GM23338 (cell line): ENCODE data around the gene GBE1. TPM values are rescaled to one million over a fixed set of nuclear protein-coding genes. Genes with fewer than 3 reads are reported as not detected.

Experiments used
- ATAC-seq: fragments of 200-7000 bp; cut with Tn5 transposase; 3 replicates; pipeline ENCODE4 v1.9.1; 2020
- DNase-seq: peaks from one replicate; pipeline ENCODE4 v3.0.0-alpha.2; 2015; ENCODE audit warnings: low spot score
- H2AFZ ChIP-seq: fragments of 200-600 bp; sonication (generic); 2 replicates; pipeline ENCODE4 v1.8.0; 2016; ENCODE audit warnings: antibody characterized with exemption, mild to moderate bottlenecking, moderate library complexity
- H3F3A ChIP-seq: fragments of 200-600 bp; sonication (generic); replicated peaks from 2 replicates; pipeline ENCODE4 v1.8.0; 2017; ENCODE audit warnings: antibody characterized with exemption, mixed run types, low read depth
- H3K27ac ChIP-seq: fragments of 200-600 bp; sonication (generic); 2 replicates; pipeline ENCODE4 v1.6.1; 2016; ENCODE audit warnings: low read depth
- H3K27me3 ChIP-seq: fragments of 200-600 bp; sonication (generic); 2 replicates; pipeline ENCODE4 v1.8.0; 2016; ENCODE audit warnings: mild to moderate bottlenecking, mixed run types, moderate library complexity; ENCODE audit not compliant: insufficient read depth
- H3K36me3 ChIP-seq: fragments of 200-600 bp; sonication (generic); 2 replicates; pipeline ENCODE4 v1.8.0; 2016; ENCODE audit warnings: mild to moderate bottlenecking; ENCODE audit not compliant: insufficient read depth
- H3K4me1 ChIP-seq: fragments of 200-600 bp; sonication (generic); 2 replicates; pipeline ENCODE4 v1.8.0; 2016; ENCODE audit warnings: mild to moderate bottlenecking, moderate library complexity; ENCODE audit not compliant: insufficient read depth
- H3K4me2 ChIP-seq: fragments of 200-600 bp; sonication (generic); 2 replicates; pipeline ENCODE4 v1.7.1; 2017; ENCODE audit warnings: mixed run types
- H3K4me3 ChIP-seq: fragments of 200-600 bp; sonication (generic); 2 replicates; pipeline ENCODE4 v1.6.1; 2016; ENCODE audit warnings: mixed run types
- H3K79me2 ChIP-seq: fragments of 200-600 bp; sonication (generic); replicated peaks from 2 replicates; pipeline ENCODE4 v1.8.0; 2017; ENCODE audit warnings: mild to moderate bottlenecking; ENCODE audit not compliant: insufficient read depth
- H3K9me2 ChIP-seq: fragments of 200-600 bp; sonication (generic); 2 replicates; pipeline ENCODE4 v1.8.0; 2017; ENCODE audit not compliant: insufficient read depth
- H4K20me1 ChIP-seq: fragments of 200-600 bp; sonication (generic); replicated peaks from 2 replicates; pipeline ENCODE4 v1.8.0; 2017; ENCODE audit warnings: mild to moderate bottlenecking; ENCODE audit not compliant: insufficient read depth
- H3K27ac Mint-ChIP-seq: 2 replicates; pipeline ENCODE4 v1.8.0; 2020; ENCODE audit warnings: inconsistent platforms, mild to moderate bottlenecking, moderate library complexity, mixed read lengths
- H3K27me3 Mint-ChIP-seq: 3 replicates; pipeline ENCODE4 v1.8.0; 2022; ENCODE audit warnings: low read depth, mild to moderate bottlenecking, moderate library complexity, mixed read lengths, inconsistent platforms; ENCODE audit not compliant: insufficient read depth, poor library complexity
- H3K36me3 Mint-ChIP-seq: 3 replicates; pipeline ENCODE4 v1.8.0; 2021; ENCODE audit warnings: low read depth, mild to moderate bottlenecking, inconsistent platforms, moderate library complexity, mixed read lengths
- H3K4me1 Mint-ChIP-seq: 3 replicates; pipeline ENCODE4 v1.8.0; 2020; ENCODE audit warnings: mild to moderate bottlenecking, inconsistent platforms, mixed read lengths
- H3K4me3 Mint-ChIP-seq: 3 replicates; pipeline ENCODE4 v1.8.0; 2021; ENCODE audit warnings: moderate library complexity, mild to moderate bottlenecking, inconsistent platforms, mixed read lengths
- H3K9me3 Mint-ChIP-seq: 3 replicates; pipeline ENCODE4 v1.8.0; 2020; ENCODE audit warnings: moderate library complexity, mild to moderate bottlenecking, inconsistent platforms, mixed read lengths
- CREB1 ChIP-seq: fragments of 250-450 bp; sonication (Bioruptor Pico); IDR thresholded peaks from 2 replicates; pipeline ENCODE4 v1.5.0; 2020; ENCODE audit warnings: low read depth, mild to moderate bottlenecking, moderate library complexity
- CTCF ChIP-seq, 2 experiments: fragments of 200-600 bp in 1 of 2; sonication (generic) in 1 of 2; conservative IDR thresholded peaks; 2 replicates each; pipeline versions ENCODE4 v1.5.1 to v1.6.1; 2016 to 2017; ENCODE audit warnings: antibody characterized with exemption in 2 of 2, low read depth in 2 of 2, mild to moderate bottlenecking in 2 of 2, moderate library complexity in 1 of 2
- ETS1 ChIP-seq: IDR thresholded peaks from 2 replicates; pipeline ENCODE4 v1.6.1; 2016; ENCODE audit warnings: antibody characterized with exemption
- EZH2 ChIP-seq: fragments of 200-600 bp; sonication (generic); IDR thresholded peaks from one replicate; pipeline ENCODE4 v1.8.0; 2017; ENCODE audit warnings: antibody characterized with exemption, mild to moderate bottlenecking, low read depth; ENCODE audit not compliant: unreplicated experiment
- EZH2phosphoT487 ChIP-seq: fragments of 200-600 bp; sonication (generic); IDR thresholded peaks from one replicate; pipeline ENCODE4 v1.8.1; 2018; ENCODE audit warnings: antibody characterized with exemption; ENCODE audit not compliant: unreplicated experiment
- JUNB ChIP-seq: IDR thresholded peaks from one replicate; pipeline ENCODE4 v1.6.1; 2016; ENCODE audit warnings: antibody characterized with exemption; ENCODE audit not compliant: unreplicated experiment
- NANOG ChIP-seq: IDR thresholded peaks from 2 replicates; pipeline ENCODE4 v1.6.1; 2016; ENCODE audit warnings: antibody characterized with exemption, borderline replicate concordance
- POLR2AphosphoS5 ChIP-seq: IDR thresholded peaks from 2 replicates; pipeline ENCODE4 v1.6.1; 2016; ENCODE audit warnings: antibody characterized with exemption, low read depth
- REST ChIP-seq: IDR thresholded peaks from one replicate; pipeline ENCODE4 v1.6.1; 2018; ENCODE audit warnings: antibody characterized with exemption; ENCODE audit not compliant: unreplicated experiment
- STAT1 ChIP-seq: IDR thresholded peaks from one replicate; pipeline ENCODE4 v1.6.1; 2016; ENCODE audit warnings: antibody characterized with exemption; ENCODE audit not compliant: unreplicated experiment
- ZNF114 ChIP-seq: fragments of 250-450 bp; sonication (Bioruptor Pico); IDR thresholded peaks from 2 replicates; pipeline ENCODE4 v1.5.0; 2020; ENCODE audit warnings: mild to moderate bottlenecking, moderate library complexity
- ZNF331 ChIP-seq: fragments of 250-450 bp; sonication (Bioruptor Pico); IDR thresholded peaks from 2 replicates; pipeline ENCODE4 v1.5.0; 2020; ENCODE audit warnings: low read depth, mild to moderate bottlenecking, moderate library complexity
- polyA plus RNA-seq: library from polyadenylated mRNA; unstranded; fragments of >200 nt; fragmentation: Nextera tagmentation; extraction: Ambion mirVana; gene quantifications from 2 replicates; pipeline ENCODE4 v1.2.1, GENCODE V29; 2016
- total RNA-seq: library from RNA; depleted of rRNA; stranded (reverse); fragments of >200 nt; shearing (Covaris generic); gene quantifications from 2 replicates; pipeline ENCODE4 v1.2.3, GENCODE V29; 2014

GBE1 gene
- total and polyA plus RNA-seq, 2 experiments from 2014 or later = 6.4 to 12.2 TPM

GRCh38 chr3:81643721-81644120 is 117.7 kb downstream of the GBE1 start:
- ATAC-seq (peak; percentile 65), DNase-seq (peak; percentile 53)
- Mint-ChIP-seq H3K27ac (no peak overlapping the region), H3K9me3 (no peaks in the 10 kb centered on the region), H3K36me3 (no peaks in the 10 kb centered on the region), H3K27me3 (no peaks in the 10 kb centered on the region), H3K4me1 (no peaks in the 10 kb centered on the region), H3K4me3 (no peak overlapping the region)
- H3F3A ChIP-seq = no peaks in the 10 kb centered on the region
- H3K4me2 ChIP-seq = no peak overlapping the region
- H3K79me2 ChIP-seq = no peaks in the 10 kb centered on the region
- H3K27me3 ChIP-seq = no peaks in the 10 kb centered on the region
- TF ChIP-seq CTCF (conservative IDR thresholded peaks at IDR 0.05; ENCODE audit: low read depth in 2 of 2) (peak; percentile 57 to 79), CREB1 (no peak)
- no peaks in the 10 kb centered on the region for H4K20me1 ChIP-seq
- H3K36me3 ChIP-seq = no peaks in the 10 kb centered on the region
- H3K4me3 ChIP-seq = no peak overlapping the region
- H2AFZ ChIP-seq = no peak overlapping the region
- no peak overlapping the region for H3K27ac ChIP-seq
- no peaks in the 10 kb centered on the region for H3K9me2 ChIP-seq
- H3K4me1 ChIP-seq = no peaks in the 10 kb centered on the region

GRCh38 chr3:81638480-81638879 is 123.0 kb downstream of the GBE1 start:
- H2AFZ ChIP-seq = no peak overlapping the region
- DNase-seq = no peak
- no peak overlapping the region for H3K27ac Mint-ChIP-seq
- no peaks in the 10 kb centered on the region for H3K4me1 Mint-ChIP-seq
- H3K4me3 ChIP-seq = no peak overlapping the region
- H3K9me3 Mint-ChIP-seq = no peaks in the 10 kb centered on the region
- no peaks in the 10 kb centered on the region for H3K4me1 ChIP-seq
- no peaks in the 10 kb centered on the region for H3K36me3 Mint-ChIP-seq
- H3K36me3 ChIP-seq = no peaks in the 10 kb centered on the region
- no peaks in the 10 kb centered on the region for H3K27me3 ChIP-seq
- H3K4me2 ChIP-seq = no peak overlapping the region
- H3K79me2 ChIP-seq = no peaks in the 10 kb centered on the region
- H3K4me3 Mint-ChIP-seq = no peak overlapping the region
- no peak overlapping the region for H3K27ac ChIP-seq
- no peaks in the 10 kb centered on the region for H3K9me2 ChIP-seq
- no peaks in the 10 kb centered on the region for H4K20me1 ChIP-seq
- H3K27me3 Mint-ChIP-seq = no peaks in the 10 kb centered on the region
- no peaks in the 10 kb centered on the region for H3F3A ChIP-seq
- ATAC-seq = no peak
- TF ChIP-seq STAT1 (no peak), EZH2phosphoT487 (no peak), REST (no peak), ZNF114 (CRISPR knock-in tag) (no peak), JUNB (no peak), EZH2 (no peak), ZNF331 (CRISPR knock-in tag) (no peak), ETS1 (no peak), NANOG (no peak), CTCF (conservative IDR thresholded peaks at IDR 0.05; ENCODE audit: low read depth in 2 of 2) (no peak), CREB1 (no peak), POLR2AphosphoS5 (no peak)
